ENCODE results near the gene EDN2.

EDN2 gene

GRCh38 chr1:41464885-41465284, 19.6 kb downstream of the EDN2 start:
- H3K4me3 ChIP-seq: no peak overlapping the region
- no peak for DNase-seq (ENCODE audit: low spot score)

GRCh38 chr1:41463516-41463915, 21.0 kb downstream of the EDN2 start:
- DNase-seq (ENCODE audit: low spot score): no peak
- TF ChIP-seq CTCF (IDR thresholded peaks at IDR 0.05): no peak
- Histone ChIP-seq H3K4me3 (no peak overlapping the region), H3K27ac (no peak overlapping the region)

More at GRCh38 chr1:41464885-41465284, 19.6 kb downstream of the EDN2 start:
- TF ChIP-seq CTCF (IDR thresholded peaks at IDR 0.05): no peak
- H3K27ac ChIP-seq: no peak overlapping the region

GRCh38 chr1:41462680-41463004, 21.8 kb downstream of the EDN2 start:
- DNase-seq (ENCODE audit: low spot score): no peak
- Histone ChIP-seq H3K4me3 (no peak overlapping the region), H3K27ac (no peak overlapping the region)
- no peak for TF ChIP-seq CTCF (IDR thresholded peaks at IDR 0.05)

- Histone ChIP-seq H3K27ac (no peak overlapping the region), H3K4me3 (no peak overlapping the region)
- TF ChIP-seq CTCF (IDR thresholded peaks at IDR 0.05): no peak
- no peak for DNase-seq (ENCODE audit: low spot score)
Observed at GRCh38 chr1:41461790-41462679, 22.4 kb downstream of the EDN2 start.

GRCh38 chr1:41456847-41457540, 27.5 kb downstream of the EDN2 start:
- no peak for TF ChIP-seq CTCF (IDR thresholded peaks at IDR 0.05)
- H3K27ac ChIP-seq: no peak overlapping the region
- DNase-seq (ENCODE audit: low spot score): no peak
- no peak overlapping the region for H3K4me3 ChIP-seq

GRCh38 chr1:41455479-41456332, 28.8 kb downstream of the EDN2 start:
- no peak overlapping the region for H3K4me3 ChIP-seq
- H3K27ac ChIP-seq: peak overlapping the region; percentile 9 to 64
- no peak for DNase-seq (ENCODE audit: low spot score)
- TF ChIP-seq CTCF (IDR thresholded peaks at IDR 0.05): no peak

Data from coronary artery (tissue), 2 donors.